AG09309 (cell line): Measurements from ENCODE around the gene NTMT1.

Source experiments
- DNase-seq: peaks from one replicate; pipeline ENCODE4 v3.0.0-alpha.2; 2010; ENCODE audit warnings: low read depth
- H3K4me3 ChIP-seq: 2 replicates; pipeline ENCODE4 v1.5.1; 2011; ENCODE audit warnings: mild to moderate bottlenecking, low read depth, low read length, moderate library complexity; ENCODE audit not compliant: control insufficient read depth
- TF ChIP-seq, protein P1 (sequence below): IDR thresholded peaks from 2 replicates; pipeline ENCODE4 v1.5.1; 2011; ENCODE audit warnings: mild to moderate bottlenecking, low read depth, low read length, inconsistent platforms; ENCODE audit not compliant: insufficient read depth, control insufficient read depth; ENCODE audit errors: missing control alignments

NTMT1 gene

DNA sequence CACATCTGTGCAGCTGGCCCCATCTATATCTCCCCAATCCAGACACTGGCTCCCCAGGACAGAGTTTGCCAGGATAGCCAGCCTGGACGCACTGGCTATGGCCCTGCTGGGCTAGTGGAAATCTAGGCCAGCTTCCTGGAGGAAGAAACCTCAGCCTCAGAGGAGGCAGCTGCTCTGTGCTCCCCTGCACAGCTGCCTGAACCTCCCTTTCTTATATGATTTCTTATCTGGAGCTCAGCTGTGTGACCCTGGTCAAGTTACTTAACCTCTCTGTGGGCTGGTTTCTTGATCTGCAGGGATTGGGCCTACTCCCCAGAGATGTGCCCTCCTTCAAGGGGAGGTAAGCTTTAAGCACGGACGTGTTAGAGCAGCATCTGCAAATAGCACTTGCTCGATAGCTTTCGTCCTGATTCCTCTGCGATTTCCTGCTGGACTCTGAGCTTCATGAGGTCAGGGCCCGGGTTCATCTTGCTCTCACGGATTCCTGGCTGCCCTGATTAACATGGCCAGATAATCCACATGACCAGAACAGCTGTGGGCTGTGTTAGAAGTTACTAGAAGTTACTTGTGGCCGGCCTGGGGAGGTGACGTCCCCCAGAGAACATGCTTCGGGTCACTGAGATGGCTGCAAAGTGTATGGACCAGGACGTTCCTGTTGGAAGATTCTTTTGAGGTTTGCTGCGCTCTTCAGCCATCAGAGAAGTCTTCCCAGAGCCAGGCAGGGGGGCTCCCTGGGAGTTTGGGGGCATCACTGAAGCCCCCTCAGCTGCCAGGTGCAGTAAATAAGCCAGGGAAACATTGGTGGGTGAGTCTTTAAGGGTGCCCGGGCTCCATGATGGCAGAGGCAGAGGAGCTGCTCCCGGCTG, 19.6 kb upstream of the NTMT1 start:
- no peak overlapping the region for H3K4me3 ChIP-seq
- DNase-seq = no peak
- TF ChIP-seq, protein P1, sequence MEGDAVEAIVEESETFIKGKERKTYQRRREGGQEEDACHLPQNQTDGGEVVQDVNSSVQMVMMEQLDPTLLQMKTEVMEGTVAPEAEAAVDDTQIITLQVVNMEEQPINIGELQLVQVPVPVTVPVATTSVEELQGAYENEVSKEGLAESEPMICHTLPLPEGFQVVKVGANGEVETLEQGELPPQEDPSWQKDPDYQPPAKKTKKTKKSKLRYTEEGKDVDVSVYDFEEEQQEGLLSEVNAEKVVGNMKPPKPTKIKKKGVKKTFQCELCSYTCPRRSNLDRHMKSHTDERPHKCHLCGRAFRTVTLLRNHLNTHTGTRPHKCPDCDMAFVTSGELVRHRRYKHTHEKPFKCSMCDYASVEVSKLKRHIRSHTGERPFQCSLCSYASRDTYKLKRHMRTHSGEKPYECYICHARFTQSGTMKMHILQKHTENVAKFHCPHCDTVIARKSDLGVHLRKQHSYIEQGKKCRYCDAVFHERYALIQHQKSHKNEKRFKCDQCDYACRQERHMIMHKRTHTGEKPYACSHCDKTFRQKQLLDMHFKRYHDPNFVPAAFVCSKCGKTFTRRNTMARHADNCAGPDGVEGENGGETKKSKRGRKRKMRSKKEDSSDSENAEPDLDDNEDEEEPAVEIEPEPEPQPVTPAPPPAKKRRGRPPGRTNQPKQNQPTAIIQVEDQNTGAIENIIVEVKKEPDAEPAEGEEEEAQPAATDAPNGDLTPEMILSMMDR = no peak

DNA sequence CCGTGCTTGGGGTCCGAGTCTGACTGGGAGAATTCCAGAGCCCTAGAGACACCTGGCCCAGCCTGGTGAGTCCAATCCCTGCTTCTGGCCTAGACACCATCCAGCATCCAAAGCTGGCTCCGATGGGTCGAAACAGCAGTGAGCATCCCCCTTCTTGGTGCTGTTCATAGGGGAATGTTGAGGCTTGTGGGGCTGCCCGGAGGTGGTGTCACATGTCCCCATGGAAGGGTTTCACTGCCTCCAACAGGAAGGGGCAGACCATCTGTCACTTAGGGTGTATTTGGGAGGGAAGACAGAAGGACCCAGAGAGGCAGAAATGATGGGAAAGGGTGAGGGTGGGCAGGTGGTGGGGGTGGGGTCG, 19.0 kb upstream of the NTMT1 start:
- TF ChIP-seq, protein P1 = no peak
- DNase-seq = no peak
- H3K4me3 ChIP-seq = no peak overlapping the region

DNA sequence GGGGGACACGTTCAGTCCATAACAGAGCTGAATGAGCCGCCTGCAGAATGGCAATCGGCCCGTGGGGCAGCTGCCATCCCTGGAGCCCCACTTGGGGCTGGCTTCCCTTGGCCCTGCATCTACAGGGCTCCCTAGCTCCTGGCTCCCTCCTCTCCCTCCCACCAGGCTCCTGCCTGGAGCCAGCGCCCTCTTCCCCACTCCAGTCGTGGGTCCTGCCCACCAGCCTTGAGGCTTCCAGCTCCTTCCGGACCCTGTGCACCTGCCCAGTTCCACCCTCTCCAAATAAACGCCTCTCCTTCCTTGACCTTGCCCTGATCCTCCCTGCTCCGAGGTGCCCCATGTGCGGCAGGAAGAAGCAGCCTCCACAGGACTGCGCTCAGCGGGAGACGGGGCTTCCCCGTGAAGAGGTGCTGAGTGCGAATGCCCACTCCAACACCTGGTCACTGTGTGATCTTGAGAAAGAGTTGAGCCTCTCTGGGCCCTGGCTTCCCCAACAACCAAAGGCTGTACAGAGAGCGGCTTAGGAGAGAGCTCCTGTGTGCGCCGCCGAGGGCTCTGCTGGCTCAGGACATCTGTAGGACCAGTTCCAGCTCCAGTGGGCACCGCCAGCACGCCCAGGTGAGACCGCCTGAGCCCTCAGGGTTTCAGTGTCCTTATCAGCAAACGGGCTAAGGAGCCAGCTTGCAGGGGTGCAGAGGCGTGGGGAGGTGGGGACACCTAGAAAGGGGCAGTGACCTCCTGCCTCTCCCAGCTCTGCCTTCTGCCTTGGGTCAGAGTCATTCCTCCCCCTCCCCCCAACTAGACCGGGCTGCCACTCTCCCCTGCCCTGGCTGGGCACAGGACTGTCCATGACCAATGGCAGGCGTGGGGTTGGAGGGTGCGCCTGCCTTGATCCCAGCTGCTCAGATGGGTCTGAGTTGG, 17.1 kb upstream of the NTMT1 start:
- TF ChIP-seq, protein P1 = no peak
- no peak for DNase-seq
- no peak overlapping the region for H3K4me3 ChIP-seq

DNA sequence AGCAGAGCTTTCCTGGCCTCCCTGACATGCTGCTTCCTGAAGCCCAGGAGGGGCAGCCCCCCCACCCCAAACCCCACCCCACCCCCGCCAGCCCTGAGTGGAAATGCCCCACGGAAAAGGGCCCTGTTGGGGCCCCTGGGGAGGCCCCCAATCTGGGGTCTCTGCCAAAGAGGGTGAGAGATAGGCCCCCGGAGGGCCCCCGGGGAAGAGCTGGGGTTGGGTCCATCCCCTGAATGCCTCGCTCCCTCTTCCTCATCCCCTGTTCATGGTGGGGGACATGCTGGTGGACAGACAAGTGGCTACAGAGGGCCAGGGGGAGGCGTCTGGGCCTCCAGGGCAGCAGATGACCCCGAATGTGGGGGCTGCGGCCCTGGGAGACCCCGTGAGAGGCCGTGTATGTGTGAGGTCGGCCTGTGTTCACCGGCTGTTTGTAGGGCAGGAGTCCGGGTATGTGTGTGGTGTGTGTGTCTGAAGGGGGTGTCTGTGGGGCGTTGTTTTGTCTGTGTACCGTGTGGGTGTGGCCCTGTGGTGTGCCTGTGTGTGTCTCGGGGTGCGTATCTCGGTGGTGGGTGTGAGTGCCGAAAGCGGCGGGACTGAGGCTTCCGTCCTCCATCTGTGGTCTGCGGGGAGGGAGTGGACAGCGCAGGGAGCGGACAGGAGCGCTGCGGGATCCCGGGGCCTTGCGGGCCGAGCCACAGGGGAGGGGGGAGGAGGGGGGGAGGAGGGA, 16.3 kb upstream of the NTMT1 start:
- H3K4me3 ChIP-seq = peak overlapping the region; percentile 26
- TF ChIP-seq, protein P1 = no peak
- no peak for DNase-seq

DNA sequence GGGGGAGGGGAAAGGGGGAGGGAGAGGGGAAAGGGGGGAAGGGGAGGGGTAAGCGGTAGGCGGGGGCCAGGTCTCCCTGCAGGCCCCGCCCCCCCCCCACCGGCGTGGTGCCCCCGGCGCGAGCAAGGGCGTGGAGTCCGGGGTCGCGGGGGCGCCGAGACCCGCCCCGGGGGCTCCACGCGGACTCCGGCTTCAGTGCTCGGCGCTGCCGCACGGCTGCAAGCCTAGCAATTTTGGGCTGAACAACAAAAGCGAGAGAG, 15.8 kb upstream of the NTMT1 start:
- TF ChIP-seq, protein P1 = no peak
- no peak for DNase-seq
- H3K4me3 ChIP-seq = peak overlapping the region; percentile 64

DNA sequence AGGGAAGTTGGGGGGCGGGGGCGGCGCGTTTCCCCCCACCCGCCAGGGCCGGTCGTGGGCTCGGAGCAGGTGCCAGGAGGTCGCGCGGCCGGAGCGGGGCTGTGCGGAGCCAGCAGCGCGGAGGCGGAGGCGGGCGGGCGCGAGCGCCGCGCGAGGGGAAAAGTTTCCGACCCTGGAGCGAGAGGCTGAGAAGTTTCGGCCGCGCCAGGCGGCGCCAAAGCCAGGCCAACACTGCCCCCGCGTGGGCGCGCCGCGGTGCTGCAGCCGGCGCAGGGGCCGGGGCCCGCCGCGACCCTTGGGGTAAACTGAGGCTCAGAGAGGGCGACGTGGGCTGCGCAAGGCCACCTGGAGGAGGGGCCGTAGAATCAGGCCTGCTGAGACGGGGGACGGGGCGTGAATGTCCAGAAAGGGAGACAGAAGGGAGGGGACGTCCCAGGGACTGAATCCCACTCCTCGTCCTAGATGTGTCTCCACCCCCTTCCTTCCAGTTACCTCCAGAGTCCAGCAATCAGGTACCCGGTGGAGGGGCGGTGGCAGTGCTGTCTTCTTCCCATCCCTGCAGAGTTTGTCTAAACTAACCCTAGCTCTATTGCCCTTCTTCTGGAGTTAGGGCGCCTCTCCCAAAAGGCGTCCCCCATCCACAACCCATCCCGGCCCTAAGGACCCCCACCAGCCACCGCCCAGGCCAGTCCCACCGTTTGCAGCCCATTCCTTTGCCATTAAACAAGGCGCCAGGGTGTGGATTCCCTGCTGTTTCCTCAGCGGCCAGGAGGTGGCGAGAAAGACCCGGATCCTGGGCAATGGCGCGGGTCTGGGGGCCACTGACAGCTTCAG, 15.3 kb upstream of the NTMT1 start:
- H3K4me3 ChIP-seq = peak overlapping the region; percentile 64
- DNase-seq = no peak
- TF ChIP-seq, protein P1 = peak; percentile 90
